Left ventricle myocardium inferior (tissue), 1 donor: Measurements from ENCODE around the gene PPIE. TPM values are rescaled to one million over a fixed set of nuclear protein-coding genes. Genes with fewer than 3 reads are reported as not detected.

Experiments
- DNase-seq: peaks from one replicate; pipeline ENCODE4 v3.0.0-alpha.2; 2020
- H3K27ac ChIP-seq: fragments of 200-600 bp; replicated peaks from 2 replicates; pipeline ENCODE4 v1.8.0; 2021
- H3K27me3 ChIP-seq: fragments of 200-600 bp; 2 replicates; pipeline ENCODE4 v1.8.0; 2021; ENCODE audit warnings: low read depth
- H3K36me3 ChIP-seq: fragments of 200-600 bp; 2 replicates; pipeline ENCODE4 v1.8.0; 2021
- H3K4me1 ChIP-seq: fragments of 200-600 bp; 2 replicates; pipeline ENCODE4 v1.8.0; 2021
- H3K4me3 ChIP-seq: fragments of 200-600 bp; 2 replicates; pipeline ENCODE4 v1.8.0; 2021; ENCODE audit warnings: mild to moderate bottlenecking, moderate library complexity
- H3K9me3 ChIP-seq: fragments of 200-600 bp; replicated peaks from 2 replicates; pipeline ENCODE4 v1.8.0; 2021
- intact Hi-C: fragments of 100-400 bp; cut with micrococcal nuclease; formaldehyde crosslinking; loops from one replicate; pipeline ENCODE4 v1.11.0; 2022
- total RNA-seq: library from RNA; stranded (reverse); fragmentation: NEBNext Ultra II Directional; extraction: Animal tissue kit (Norgen Biotek cat#: 25700); gene quantifications from one replicate; pipeline ENCODE4 v1.2.1, GENCODE V29; 2021
- TF ChIP-seq, protein P1 (sequence below): fragments of 200-600 bp; IDR thresholded peaks from 2 replicates; pipeline ENCODE4 v1.8.0; 2021; ENCODE audit warnings: antibody characterized with exemption, mild to moderate bottlenecking, borderline replicate concordance
- donor health status: DM: no; HTN: yes; CAD: no; lungs with severe emphysema.

The PPIE gene
- total RNA-seq, 1 donor from 2014 or later, result 29.4 TPM

- Histone ChIP-seq H3K27me3 (peaks cover 45% of the 10 kb centered on the region), H3K4me1 (peaks cover 4% of the 10 kb centered on the region), H3K36me3 (no peaks in the 10 kb centered on the region), H3K4me3 (no peak overlapping the region), H3K9me3 (no peaks in the 10 kb centered on the region), H3K27ac (no peak overlapping the region)
- DNase-seq, result no peak
- TF ChIP-seq, protein P1, sequence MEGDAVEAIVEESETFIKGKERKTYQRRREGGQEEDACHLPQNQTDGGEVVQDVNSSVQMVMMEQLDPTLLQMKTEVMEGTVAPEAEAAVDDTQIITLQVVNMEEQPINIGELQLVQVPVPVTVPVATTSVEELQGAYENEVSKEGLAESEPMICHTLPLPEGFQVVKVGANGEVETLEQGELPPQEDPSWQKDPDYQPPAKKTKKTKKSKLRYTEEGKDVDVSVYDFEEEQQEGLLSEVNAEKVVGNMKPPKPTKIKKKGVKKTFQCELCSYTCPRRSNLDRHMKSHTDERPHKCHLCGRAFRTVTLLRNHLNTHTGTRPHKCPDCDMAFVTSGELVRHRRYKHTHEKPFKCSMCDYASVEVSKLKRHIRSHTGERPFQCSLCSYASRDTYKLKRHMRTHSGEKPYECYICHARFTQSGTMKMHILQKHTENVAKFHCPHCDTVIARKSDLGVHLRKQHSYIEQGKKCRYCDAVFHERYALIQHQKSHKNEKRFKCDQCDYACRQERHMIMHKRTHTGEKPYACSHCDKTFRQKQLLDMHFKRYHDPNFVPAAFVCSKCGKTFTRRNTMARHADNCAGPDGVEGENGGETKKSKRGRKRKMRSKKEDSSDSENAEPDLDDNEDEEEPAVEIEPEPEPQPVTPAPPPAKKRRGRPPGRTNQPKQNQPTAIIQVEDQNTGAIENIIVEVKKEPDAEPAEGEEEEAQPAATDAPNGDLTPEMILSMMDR, result peak; percentile 80
- intact Hi-C loops, result loop anchor here (5.0 kb wide), 1 partner anchor 113 kb away; no protein-coding TSS in a partner anchor
These were observed 18.3 kb upstream of the PPIE start for GRCh38 chr1:39720094-39720999.

GRCh38 chr1:39721664-39722063, 17.0 kb upstream of the PPIE start:
- intact Hi-C loops, result loop anchor here (5.0 kb wide), 1 partner anchor 114 kb away; no protein-coding TSS in a partner anchor
- H3K9me3 ChIP-seq, result no peaks in the 10 kb centered on the region
- H3K27me3 ChIP-seq, result peaks cover 45% of the 10 kb centered on the region
- H3K36me3 ChIP-seq, result no peaks in the 10 kb centered on the region
- H3K27ac ChIP-seq, result no peak overlapping the region
- TF ChIP-seq, protein P1, result no peak
- DNase-seq, result no peak
- no peak overlapping the region for H3K4me3 ChIP-seq
- H3K4me1 ChIP-seq, result peaks cover 4% of the 10 kb centered on the region

- Histone ChIP-seq H3K27me3 (peaks cover 45% of the 10 kb centered on the region), H3K36me3 (no peaks in the 10 kb centered on the region), H3K27ac (no peak overlapping the region), H3K4me1 (peaks cover 4% of the 10 kb centered on the region), H3K4me3 (no peak overlapping the region), H3K9me3 (no peaks in the 10 kb centered on the region)
- TF ChIP-seq, protein P1, result no peak
- intact Hi-C loops, result loop anchor here (5.0 kb wide), 1 partner anchor 115 kb away; no protein-coding TSS in a partner anchor
- no peak for DNase-seq
These were observed 16.2 kb upstream of the PPIE start for GRCh38 chr1:39722495-39722894.

GRCh38 chr1:39726600-39726999, 12.1 kb upstream of the PPIE start:
- Histone ChIP-seq H3K36me3 (no peaks in the 10 kb centered on the region), H3K4me3 (no peak overlapping the region), H3K4me1 (no peaks in the 10 kb centered on the region), H3K27me3 (peaks cover 75% of the 10 kb centered on the region), H3K9me3 (no peaks in the 10 kb centered on the region), H3K27ac (no peak overlapping the region)
- TF ChIP-seq, protein P1, result no peak
- no peak for DNase-seq
- intact Hi-C loops, result no loop called here

DNA sequence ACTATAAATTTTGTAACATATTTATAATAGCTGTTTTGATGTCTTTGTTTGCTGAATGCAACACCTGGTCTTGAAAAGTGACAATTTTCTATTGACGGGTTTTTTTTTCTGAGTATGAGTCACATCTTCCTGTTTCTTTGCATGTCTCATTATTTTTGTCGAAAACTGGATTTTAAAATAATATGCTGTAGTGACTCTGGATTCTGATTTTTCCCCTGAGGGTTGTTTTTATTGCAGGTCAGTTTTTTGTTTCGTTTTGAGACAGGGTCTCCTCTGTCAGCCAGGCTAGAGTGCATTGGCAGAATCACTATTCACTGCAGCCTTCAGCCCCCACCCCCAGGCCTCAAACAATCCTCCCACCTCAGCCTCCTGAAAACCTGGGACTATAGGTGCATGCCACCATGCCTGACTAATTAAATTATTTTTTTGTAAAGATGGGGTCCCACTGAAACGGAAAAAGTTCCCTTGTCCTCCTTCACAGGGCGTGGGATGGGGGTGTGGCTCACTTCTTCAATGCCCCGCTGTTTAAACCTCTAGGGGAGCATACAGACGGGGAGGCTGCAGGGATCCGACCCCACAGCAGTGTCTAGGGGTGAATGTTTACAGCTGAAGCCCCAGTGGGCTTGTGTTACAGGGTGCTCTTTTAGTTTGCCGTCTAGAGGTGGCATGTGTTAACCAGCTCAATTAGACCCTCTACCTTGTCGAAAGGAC, 11.3 kb upstream of the PPIE start:
- TF ChIP-seq, protein P1, result no peak
- Histone ChIP-seq H3K9me3 (no peaks in the 10 kb centered on the region), H3K36me3 (no peaks in the 10 kb centered on the region), H3K27me3 (peaks cover 82% of the 10 kb centered on the region), H3K27ac (no peak overlapping the region), H3K4me3 (no peak overlapping the region), H3K4me1 (no peaks in the 10 kb centered on the region)
- no peak for DNase-seq
- intact Hi-C loops, result no loop called here
